ENCODE data around the gene EVC2. TPM values are rescaled to one million over a fixed set of nuclear protein-coding genes. Genes with fewer than 3 reads are reported as not detected.

The EVC2 gene
- total and polyA plus RNA-seq, 10 of the 15 experiments (the other 5 are each of a cell fraction or from before 2014, with no cell fraction given) = 0.34 to 10.4 (median 5.6) TPM

DNA sequence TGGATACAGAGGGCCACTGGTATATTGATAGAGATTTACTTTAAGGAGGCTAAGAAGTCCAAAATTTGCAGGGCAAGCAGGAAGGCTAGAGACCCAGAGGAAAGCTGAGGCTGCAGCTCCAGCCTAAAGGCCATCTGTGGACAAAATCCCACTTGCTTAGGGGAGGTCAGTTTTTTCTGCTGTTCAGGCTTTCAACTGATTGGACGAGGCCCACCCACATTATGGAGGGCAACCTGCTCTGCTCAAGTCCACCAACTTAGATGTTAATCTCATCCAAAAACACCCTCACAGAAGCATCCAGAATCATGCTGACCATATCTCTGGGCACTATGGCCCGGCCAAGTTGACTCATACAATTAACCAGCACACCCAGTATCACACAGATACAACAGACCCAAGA is 176.3 kb downstream of the EVC2 start:
- in situ Hi-C loops (cut with MboI) = no loop called here
- ChIA-PET CTCF (interaction anchor here (0.6 kb wide), 1 partner anchor 40 kb away, joined by 3 read pairs; no protein-coding TSS in a partner anchor), RAD21 (ENCODE audit: unreplicated experiment) (no interaction called here)

More for the DNA sequence above, 176.3 kb downstream of the EVC2 start:
- ChIA-PET POLR2A (no interaction called here), SMC1A (ENCODE audit: uncharacterized antibody, unreplicated experiment) (no interaction called here)
- intact Hi-C loops (cut with micrococcal nuclease; ENCODE audit: unreplicated experiment) = no loop called here
- H4K20me1 ChIP-seq (ENCODE audit: control insufficient read depth, insufficient read depth) = no peaks in the 10 kb centered on the region
- ATAC-seq (no peak), DNase-seq (ENCODE audit: low read depth, low spot score) (no peak), FAIRE-seq (no peak)
- no peaks in the 10 kb centered on the region; the same call in 2 of the 3 replicates for H3K9me3 ChIP-seq (replicated peaks; ENCODE audit: control insufficient read depth, insufficient read depth, low read length)
- no peak overlapping the region for H3K4me2 ChIP-seq (ENCODE audit: control insufficient read depth, insufficient read depth)
- H3K4me3 ChIP-seq = no peak overlapping the region
- H3K9ac ChIP-seq (ENCODE audit: control insufficient read depth, insufficient read depth, low read length) = no peak overlapping the region
- no peaks in the 10 kb centered on the region for H3K4me1 ChIP-seq (ENCODE audit: control insufficient read depth, insufficient read depth, low read length)
- TF ChIP-seq, protein P1, sequence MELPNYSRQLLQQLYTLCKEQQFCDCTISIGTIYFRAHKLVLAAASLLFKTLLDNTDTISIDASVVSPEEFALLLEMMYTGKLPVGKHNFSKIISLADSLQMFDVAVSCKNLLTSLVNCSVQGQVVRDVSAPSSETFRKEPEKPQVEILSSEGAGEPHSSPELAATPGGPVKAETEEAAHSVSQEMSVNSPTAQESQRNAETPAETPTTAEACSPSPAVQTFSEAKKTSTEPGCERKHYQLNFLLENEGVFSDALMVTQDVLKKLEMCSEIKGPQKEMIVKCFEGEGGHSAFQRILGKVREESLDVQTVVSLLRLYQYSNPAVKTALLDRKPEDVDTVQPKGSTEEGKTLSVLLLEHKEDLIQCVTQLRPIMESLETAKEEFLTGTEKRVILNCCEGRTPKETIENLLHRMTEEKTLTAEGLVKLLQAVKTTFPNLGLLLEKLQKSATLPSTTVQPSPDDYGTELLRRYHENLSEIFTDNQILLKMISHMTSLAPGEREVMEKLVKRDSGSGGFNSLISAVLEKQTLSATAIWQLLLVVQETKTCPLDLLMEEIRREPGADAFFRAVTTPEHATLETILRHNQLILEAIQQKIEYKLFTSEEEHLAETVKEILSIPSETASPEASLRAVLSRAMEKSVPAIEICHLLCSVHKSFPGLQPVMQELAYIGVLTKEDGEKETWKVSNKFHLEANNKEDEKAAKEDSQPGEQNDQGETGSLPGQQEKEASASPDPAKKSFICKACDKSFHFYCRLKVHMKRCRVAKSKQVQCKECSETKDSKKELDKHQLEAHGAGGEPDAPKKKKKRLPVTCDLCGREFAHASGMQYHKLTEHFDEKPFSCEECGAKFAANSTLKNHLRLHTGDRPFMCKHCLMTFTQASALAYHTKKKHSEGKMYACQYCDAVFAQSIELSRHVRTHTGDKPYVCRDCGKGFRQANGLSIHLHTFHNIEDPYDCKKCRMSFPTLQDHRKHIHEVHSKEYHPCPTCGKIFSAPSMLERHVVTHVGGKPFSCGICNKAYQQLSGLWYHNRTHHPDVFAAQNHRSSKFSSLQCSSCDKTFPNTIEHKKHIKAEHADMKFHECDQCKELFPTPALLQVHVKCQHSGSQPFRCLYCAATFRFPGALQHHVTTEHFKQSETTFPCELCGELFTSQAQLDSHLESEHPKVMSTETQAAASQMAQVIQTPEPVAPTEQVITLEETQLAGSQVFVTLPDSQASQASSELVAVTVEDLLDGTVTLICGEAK (IDR thresholded peaks at IDR 0.05; ENCODE audit: borderline replicate concordance) = no peak
- TF ChIP-seq, protein P2, sequence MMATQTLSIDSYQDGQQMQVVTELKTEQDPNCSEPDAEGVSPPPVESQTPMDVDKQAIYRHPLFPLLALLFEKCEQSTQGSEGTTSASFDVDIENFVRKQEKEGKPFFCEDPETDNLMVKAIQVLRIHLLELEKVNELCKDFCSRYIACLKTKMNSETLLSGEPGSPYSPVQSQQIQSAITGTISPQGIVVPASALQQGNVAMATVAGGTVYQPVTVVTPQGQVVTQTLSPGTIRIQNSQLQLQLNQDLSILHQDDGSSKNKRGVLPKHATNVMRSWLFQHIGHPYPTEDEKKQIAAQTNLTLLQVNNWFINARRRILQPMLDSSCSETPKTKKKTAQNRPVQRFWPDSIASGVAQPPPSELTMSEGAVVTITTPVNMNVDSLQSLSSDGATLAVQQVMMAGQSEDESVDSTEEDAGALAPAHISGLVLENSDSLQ (IDR thresholded peaks at IDR 0.05) = no peak
- no peak overlapping the region for H2AFZ ChIP-seq (ENCODE audit: control insufficient read depth, low read depth, low read length)
- BruUV-seq (replicated peaks) = no TSS peak
- no peaks in the 10 kb centered on the region for H3K79me2 ChIP-seq (ENCODE audit: control insufficient read depth, insufficient read depth, low read length)
- 3% methylated on average over 2 of the region's 2 CpGs for WGBS (ENCODE audit: insufficient coverage, insufficient replicate concordance, low lambda C conversion rate, missing lambda C conversion rate)
- H3K36me3 ChIP-seq (ENCODE audit: control insufficient read depth in 2 of 2, insufficient read depth in 2 of 2, low read length in 1 of 2) = no peaks in the 10 kb centered on the region
- H3K27ac ChIP-seq (ENCODE audit: control insufficient read depth, insufficient read depth) = no peak overlapping the region
- no peaks in the 10 kb centered on the region for H3K27me3 ChIP-seq (replicated peaks in 1 of 2; ENCODE audit: control insufficient read depth in 2 of 2, insufficient read depth in 2 of 2, low read length in 1 of 2)

Measured in GM12878 (cell line).